ENCODE data around the gene C2orf66.

C2orf66 gene

GRCh38 chr2:196767101-196767500 is 42.1 kb downstream of the C2orf66 start:
- DNase-seq (ENCODE audit: low read depth in 4 of 4, low spot score in 1 of 4), result no peak

GRCh38 chr2:196759378-196759706 is 49.8 kb downstream of the C2orf66 start:
- no peak for DNase-seq (ENCODE audit: low read depth in 4 of 4, low spot score in 1 of 4)

GRCh38 chr2:196758474-196759377 is 50.4 kb downstream of the C2orf66 start:
- DNase-seq (ENCODE audit: low read depth in 4 of 4, low spot score in 1 of 4), result no peak

Measured in stimulated activated CD4-positive, alpha-beta T cell treated with anti-CD3 and anti-CD28 coated beads, Interleukin-1b, Interleukin-23, amount 100 ng/mL, for 24 hours (primary cell).